Ovary (tissue), 9 donors: ENCODE measurements around the gene KCNAB2. TPM values are rescaled to one million over a fixed set of nuclear protein-coding genes. Genes with fewer than 3 reads are reported as not detected.

Experiments
- DNase-seq, 5 donors: peaks; one replicate each; pipeline ENCODE4 v3.0.0-alpha.2; 2019 to 2020
- H3K27ac ChIP-seq, 2 donors: fragments of 200-600 bp; one replicate each; pipeline versions ENCODE4 v1.5.1 to v1.8.0; 2019 to 2022
- H3K27me3 ChIP-seq: fragments of 200-600 bp; one replicate; pipeline ENCODE4 v1.8.0; 2022
- H3K36me3 ChIP-seq: fragments of 200-600 bp; sonication (generic); one replicate; pipeline ENCODE4 v1.5.1; 2019
- H3K4me1 ChIP-seq: one replicate; pipeline ENCODE4 v1.8.1; 2013; ENCODE audit warnings: mild to moderate bottlenecking, moderate library complexity; ENCODE audit not compliant: insufficient read depth
- H3K4me3 ChIP-seq: fragments of 200-600 bp; sonication (generic); one replicate; pipeline ENCODE4 v1.5.1; 2017
- H3K9me3 ChIP-seq, 2 donors: fragments of 200-600 bp in 1 of 2; sonication (generic) in 1 of 2; one replicate each; pipeline versions ENCODE4 v1.5.1 to v1.8.1; 2013 to 2019; ENCODE audit warnings: mild to moderate bottlenecking in 1 of 2, moderate library complexity in 1 of 2
- EP300 ChIP-seq: sonication (generic); formaldehyde crosslinking; IDR thresholded peaks from one replicate; pipeline ENCODE4 v1.6.1; 2017; ENCODE audit warnings: antibody characterized with exemption
- POLR2A ChIP-seq: fragments of 450-650 bp; IDR thresholded peaks from one replicate; pipeline ENCODE4 v1.6.1; 2017; ENCODE audit warnings: antibody characterized with exemption, mild to moderate bottlenecking, moderate library complexity
- WGBS, 3 donors: extraction: QIAGEN DNeasy Blood & Tissue Kit in 1 of 3; methylation state at CpG; one replicate each; pipeline versions ENCODE4 v1.1.5 to v1.1.7; 2013 to 2017; 5-methylcytosine and 5-hydroxymethylcytosine counted together
- intact Hi-C, 4 donors: fragments of 100-400 bp; cut with DNase I; formaldehyde crosslinking; loops; one replicate each; pipeline versions ENCODE4 v1.11.0 to v1.15.1; 2022 to 2023
- polyA plus RNA-seq, 2 donors: library from polyadenylated mRNA; stranded (reverse); fragments of 200-250 nt in 1 of 2; fragments of 350-450 nt in 1 of 2; fragmentation: Illumina TruSeq in 1 of 2; extraction: RNeasy Lipid Tissue Mini Kit (QIAGEN cat#74804) in 1 of 2; gene quantifications; one replicate each; pipeline ENCODE4 v1.2.3, GENCODE V29; 2013 to 2014
- total RNA-seq, 7 donors: library from RNA; depleted of rRNA in 2 of 7; stranded (reverse); fragments of >200 nt in 2 of 7; fragmentation: NEBNext Ultra II Directional in 3 of 7; extraction: Animal tissue kit (Norgen Biotek cat#: 25700) in 3 of 7; gene quantifications; one replicate each; pipeline versions ENCODE4 v1.1.0 to v1.2.4, GENCODE V29; 2016 to 2023
- TF ChIP-seq, protein P1 (sequence below), 3 donors: fragments of 450-650 bp in 2 of 3; fragments of 200-600 bp in 1 of 3; IDR thresholded peaks; one replicate each; pipeline versions ENCODE4 v1.5.1 to v1.8.0; 2016 to 2022; ENCODE audit warnings: antibody characterized with exemption in 3 of 3, mild to moderate bottlenecking in 1 of 3
- donor health status: DM: no; HTN: no; CAD: no; lungs with moderate emphysema.
- donor health status: DM: no; HTN: no; CAD: no.
- donor health status: Bipolar disorder and iron deficiency.
- donor health status: DM: yes; HTN: yes; CAD: no.
- donor health status: DM: no; HTN: no; CAD: no.
- donor health status: DM: yes; HTN: yes; CAD: no.

Gene KCNAB2
- total and polyA plus RNA-seq, 9 donors, result 2.9 to 18.3 (median 7.1) TPM

DNA sequence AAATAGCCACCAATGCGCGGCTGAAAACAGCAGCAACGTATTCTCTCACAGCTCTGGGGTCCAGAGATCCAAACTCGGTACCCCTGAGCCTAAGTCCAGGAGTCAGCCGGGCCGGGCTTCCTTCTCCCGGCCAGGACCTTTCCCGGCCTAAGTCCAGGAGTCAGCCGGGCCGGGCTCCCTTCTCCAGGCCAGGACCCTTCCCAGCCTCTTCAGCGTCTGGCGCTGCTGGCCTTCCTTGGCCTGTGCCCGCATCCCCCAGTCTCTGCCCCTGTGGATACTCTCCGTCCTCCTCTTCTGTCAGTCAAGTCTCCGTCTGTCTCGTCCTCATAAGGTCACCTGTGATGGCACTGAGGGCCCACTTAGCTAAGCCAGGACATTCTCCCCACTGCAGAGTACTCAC, 32.2 kb downstream of the KCNAB2 start:
- TF ChIP-seq, protein P1, sequence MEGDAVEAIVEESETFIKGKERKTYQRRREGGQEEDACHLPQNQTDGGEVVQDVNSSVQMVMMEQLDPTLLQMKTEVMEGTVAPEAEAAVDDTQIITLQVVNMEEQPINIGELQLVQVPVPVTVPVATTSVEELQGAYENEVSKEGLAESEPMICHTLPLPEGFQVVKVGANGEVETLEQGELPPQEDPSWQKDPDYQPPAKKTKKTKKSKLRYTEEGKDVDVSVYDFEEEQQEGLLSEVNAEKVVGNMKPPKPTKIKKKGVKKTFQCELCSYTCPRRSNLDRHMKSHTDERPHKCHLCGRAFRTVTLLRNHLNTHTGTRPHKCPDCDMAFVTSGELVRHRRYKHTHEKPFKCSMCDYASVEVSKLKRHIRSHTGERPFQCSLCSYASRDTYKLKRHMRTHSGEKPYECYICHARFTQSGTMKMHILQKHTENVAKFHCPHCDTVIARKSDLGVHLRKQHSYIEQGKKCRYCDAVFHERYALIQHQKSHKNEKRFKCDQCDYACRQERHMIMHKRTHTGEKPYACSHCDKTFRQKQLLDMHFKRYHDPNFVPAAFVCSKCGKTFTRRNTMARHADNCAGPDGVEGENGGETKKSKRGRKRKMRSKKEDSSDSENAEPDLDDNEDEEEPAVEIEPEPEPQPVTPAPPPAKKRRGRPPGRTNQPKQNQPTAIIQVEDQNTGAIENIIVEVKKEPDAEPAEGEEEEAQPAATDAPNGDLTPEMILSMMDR (IDR thresholded peaks at IDR 0.05), result no peak
- no peak for TF ChIP-seq EP300
- TF ChIP-seq POLR2A, result no peak
- Histone ChIP-seq H3K27me3 (no peaks in the 10 kb centered on the region), H3K4me1 (no peaks in the 10 kb centered on the region), H3K4me3 (no peak overlapping the region), H3K27ac (no peak overlapping the region), H3K36me3 (no peaks in the 10 kb centered on the region), H3K9me3 (no peaks in the 10 kb centered on the region)
- 95 to 96% (median 95%) methylated on average over 16 of the region's 16 CpGs for WGBS, 3 donors
- DNase-seq, result no peak
- intact Hi-C loops, result no loop called here

- no peak for TF ChIP-seq EP300
- TF ChIP-seq, protein P1 (IDR thresholded peaks at IDR 0.05), result no peak
- TF ChIP-seq POLR2A, result no peak
- intact Hi-C loops, result no loop called here
Measured at GRCh38 chr1:6080469-6080868, 34.8 kb downstream of the KCNAB2 start.

DNA sequence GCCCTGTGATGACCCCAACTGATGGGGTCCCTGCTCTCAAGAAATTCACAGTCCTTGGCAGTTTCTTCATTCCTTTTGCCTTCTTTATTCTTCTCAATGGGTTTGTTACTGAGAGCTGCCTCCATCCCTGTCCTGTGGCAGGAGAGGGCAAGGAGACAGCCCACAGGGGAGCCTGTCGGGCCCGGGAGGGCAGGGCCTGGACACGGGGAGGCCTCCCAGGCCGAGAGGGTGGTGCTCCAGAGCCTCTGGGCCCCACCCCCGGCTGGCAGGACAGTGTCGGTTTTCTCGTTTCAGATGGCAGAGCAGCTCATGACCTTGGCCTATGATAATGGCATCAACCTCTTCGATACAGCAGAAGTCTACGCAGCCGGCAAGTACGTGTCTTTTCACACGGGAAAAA, 36.2 kb downstream of the KCNAB2 start:
- Histone ChIP-seq H3K4me3 (no peak overlapping the region), H3K4me1 (no peaks in the 10 kb centered on the region), H3K9me3 (no peaks in the 10 kb centered on the region), H3K36me3 (no peaks in the 10 kb centered on the region), H3K27me3 (no peaks in the 10 kb centered on the region), H3K27ac (no peak overlapping the region)
- no peak for TF ChIP-seq POLR2A
- TF ChIP-seq, protein P1 (IDR thresholded peaks at IDR 0.05), result no peak
- no peak for TF ChIP-seq EP300
- intact Hi-C loops, result no loop called here
- 77 to 83% (median 77%) methylated on average over 11 to 12 of the region's 12 CpGs for WGBS, 3 donors
- DNase-seq, result no peak

More at GRCh38 chr1:6080469-6080868, 34.8 kb downstream of the KCNAB2 start:
- no peaks in the 10 kb centered on the region for H3K4me1 ChIP-seq
- no peak overlapping the region for H3K4me3 ChIP-seq
- no peaks in the 10 kb centered on the region for H3K9me3 ChIP-seq
- WGBS, 3 donors, result 43 to 55% (median 45%) methylated on average over 12 of the region's 12 CpGs
- H3K36me3 ChIP-seq, result no peaks in the 10 kb centered on the region
- no peak overlapping the region for H3K27ac ChIP-seq
- DNase-seq, result no peak
- no peaks in the 10 kb centered on the region for H3K27me3 ChIP-seq

DNA sequence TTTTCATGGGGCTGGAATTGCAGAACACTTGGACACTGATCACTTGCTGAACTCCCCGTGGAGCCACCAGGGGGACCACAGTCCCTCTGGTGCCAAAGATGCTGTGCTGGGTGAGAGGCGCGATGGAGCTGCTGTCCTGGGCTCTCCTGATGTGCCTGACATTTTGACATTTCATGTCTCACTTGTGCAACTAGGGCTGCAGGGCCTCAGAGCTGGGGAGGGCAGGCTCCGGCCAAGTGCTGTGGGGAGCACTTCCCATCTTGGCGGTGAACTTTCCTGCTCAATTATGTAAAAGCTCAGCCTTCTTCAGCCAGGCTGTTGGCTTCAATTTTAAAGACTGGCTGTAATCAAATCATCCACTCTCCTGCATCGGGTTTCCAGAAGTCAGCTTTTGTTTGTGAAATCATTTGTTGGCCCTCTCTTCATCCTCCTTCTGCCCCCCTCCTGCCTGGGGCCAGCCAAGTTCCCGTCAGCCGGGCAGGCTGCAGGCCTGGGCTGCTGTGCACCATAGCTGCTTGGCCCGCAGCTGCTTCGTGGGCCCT, 36.8 kb downstream of the KCNAB2 start:
- intact Hi-C loops, result no loop called here
- no peak for TF ChIP-seq EP300
- no peak for TF ChIP-seq POLR2A
- H3K9me3 ChIP-seq, result no peaks in the 10 kb centered on the region
- no peaks in the 10 kb centered on the region for H3K27me3 ChIP-seq
- no peaks in the 10 kb centered on the region for H3K4me1 ChIP-seq
- no peak overlapping the region for H3K27ac ChIP-seq
- H3K36me3 ChIP-seq, result no peaks in the 10 kb centered on the region
- no peak overlapping the region for H3K4me3 ChIP-seq
- DNase-seq, result no peak
- 33 to 47% (median 43%) methylated on average over 10 of the region's 10 CpGs for WGBS, 3 donors

DNA sequence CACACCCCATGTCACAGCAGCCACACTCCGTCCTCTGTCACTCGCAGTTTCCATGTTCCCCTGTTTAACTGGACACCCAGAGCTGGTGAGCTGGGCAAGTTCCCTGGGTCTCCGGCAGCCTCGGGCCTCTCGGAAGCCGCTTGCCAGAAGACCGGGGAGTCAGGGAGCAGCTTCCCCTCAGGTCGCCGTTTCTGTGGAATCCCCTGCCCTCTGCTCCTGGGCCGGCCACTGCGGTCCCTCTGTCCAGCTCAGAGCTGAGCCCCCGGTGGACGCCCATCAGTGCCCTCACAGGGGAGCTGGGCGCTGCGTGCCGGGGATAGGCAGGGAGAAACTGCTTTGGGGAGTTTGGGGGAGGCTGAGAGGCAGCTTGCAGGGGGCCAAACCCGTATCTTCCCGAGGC, 37.7 kb downstream of the KCNAB2 start:
- Histone ChIP-seq H3K36me3 (no peaks in the 10 kb centered on the region), H3K4me3 (no peak overlapping the region), H3K9me3 (no peaks in the 10 kb centered on the region), H3K27ac (no peak overlapping the region), H3K27me3 (no peaks in the 10 kb centered on the region), H3K4me1 (no peaks in the 10 kb centered on the region)
- TF ChIP-seq, protein P1 (IDR thresholded peaks at IDR 0.05), result no peak
- TF ChIP-seq EP300 (no peak), POLR2A (no peak)
- no peak for DNase-seq
- intact Hi-C loops, result no loop called here
- 70 to 76% (median 75%) methylated on average over 18 of the region's 18 CpGs for WGBS, 3 donors
